ENCODE results near the gene PARD6A. TPM values are rescaled to one million over a fixed set of nuclear protein-coding genes. Genes with fewer than 3 reads are reported as not detected.

Gene PARD6A
- total RNA-seq, 1 experiment from 2014 or later = 10.8 TPM

DNA sequence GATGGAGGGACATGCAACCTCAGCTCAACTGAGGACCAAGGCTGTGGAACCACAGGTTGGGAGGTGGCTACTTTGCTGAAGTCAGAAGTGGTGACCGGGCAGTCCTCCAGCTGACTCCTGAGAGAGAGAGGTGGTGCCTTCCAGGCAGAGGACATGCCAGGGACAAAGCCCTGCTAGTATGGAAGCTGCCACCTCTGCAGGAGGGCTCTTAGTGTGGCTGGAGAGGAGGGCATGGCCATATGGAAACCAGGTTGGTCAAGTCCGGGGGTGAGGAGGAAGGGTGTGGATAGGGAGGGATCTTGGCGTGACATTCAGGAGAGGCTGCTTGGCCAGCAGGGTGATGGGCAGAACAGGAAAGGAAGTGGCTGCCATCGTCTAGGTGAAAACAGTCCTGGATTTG lies 11.5 kb downstream of the PARD6A start:
- no peaks in the 10 kb centered on the region for H3K9me3 ChIP-seq (ENCODE audit: control insufficient read depth, low read depth, low read length)
- H3K4ac ChIP-seq (ENCODE audit: low read depth, low read length) = no peak overlapping the region
- no peak overlapping the region for H2BK20ac ChIP-seq (ENCODE audit: low read depth, low read length, poor library complexity, severe bottlenecking)
- H3K79me2 ChIP-seq (ENCODE audit: insufficient read depth, low read length) = no peaks in the 10 kb centered on the region
- H3K14ac ChIP-seq (ENCODE audit: insufficient read depth, low read length) = no peak overlapping the region
- H2BK15ac ChIP-seq (ENCODE audit: low read depth, low read length) = no peak overlapping the region
- no peak overlapping the region for H2BK12ac ChIP-seq (ENCODE audit: insufficient read length, low read depth, low read length)
- WGBS (ENCODE audit: extremely low coverage, insufficient read length, low lambda C conversion rate) = no CpG with 5 or more reads among the region's 4 CpGs
- H3K27ac ChIP-seq (ENCODE audit: insufficient read length, low read depth, low read length) = no peak overlapping the region
- peaks cover 2 to 4% of the 10 kb centered on the region in 2 experiments; a peak in 1 of 4 replicates for H3K4me1 Mint-ChIP-seq
- no peaks in the 10 kb centered on the region for H3K27me3 Mint-ChIP-seq (ENCODE audit: low read depth)
- H3K23me2 ChIP-seq (ENCODE audit: insufficient read length, low read depth, low read length, poor library complexity, severe bottlenecking) = no peaks in the 10 kb centered on the region
- H3K36me3 Mint-ChIP-seq (ENCODE audit: insufficient read depth in 1 of 3, low read depth in 3 of 3) = peaks cover 0 to 4% (median 2%) of the 10 kb centered on the region in 3 experiments; a peak in 3 of 7 replicates
- peak overlapping the region in 1 of 3 experiments; percentile 1; a peak in 2 of 7 replicates for H3K27ac Mint-ChIP-seq
- no peak for TF ChIP-seq CTCF (conservative IDR thresholded peaks at IDR 0.05)
- H3T11ph ChIP-seq (ENCODE audit: low read length) = no peak overlapping the region
- H4K20me1 ChIP-seq (ENCODE audit: control insufficient read depth, insufficient read depth, insufficient read length) = peaks cover 3% of the 10 kb centered on the region
- no peaks in the 10 kb centered on the region for H3K4me1 ChIP-seq (ENCODE audit: insufficient read depth, low read length)
- H3K4me3 Mint-ChIP-seq = no peak overlapping the region; a peak in 1 of 5 replicates
- no peak overlapping the region for H2BK120ac ChIP-seq (ENCODE audit: low read depth, low read length, poor library complexity, severe bottlenecking)
- no peak overlapping the region for H3K9ac ChIP-seq (ENCODE audit: extremely low read depth, insufficient read length, low read length)
- H2AFZ ChIP-seq (ENCODE audit: low read length) = no peak overlapping the region
- no peaks in the 10 kb centered on the region for H3K9me3 Mint-ChIP-seq
- H2AK5ac ChIP-seq (ENCODE audit: insufficient read length, low read length) = no peak overlapping the region
- H3K56ac ChIP-seq (ENCODE audit: insufficient read length, low read depth, low read length) = no peak overlapping the region
- H3K79me1 ChIP-seq (ENCODE audit: insufficient read depth, low read depth, low read length, poor library complexity, severe bottlenecking) = no peaks in the 10 kb centered on the region
- no peak overlapping the region for H3K23ac ChIP-seq (ENCODE audit: insufficient read length, low read depth, low read length)
- H3K18ac ChIP-seq (ENCODE audit: insufficient read length, low read depth, low read length) = no peak overlapping the region
- H3K27me3 ChIP-seq (ENCODE audit: insufficient read depth, low read length) = no peaks in the 10 kb centered on the region
- no peak overlapping the region for H2BK5ac ChIP-seq (ENCODE audit: insufficient read length, low read length)
- H4K5ac ChIP-seq (ENCODE audit: insufficient read length, low read depth, low read length) = no peak overlapping the region
- no peak overlapping the region for H4K8ac ChIP-seq (replicated peaks; ENCODE audit: insufficient read length, low read depth, low read length)
- H3K4me2 ChIP-seq (ENCODE audit: insufficient read depth, insufficient read length, low read length) = no peak overlapping the region
- no peak for DNase-seq
- H4K91ac ChIP-seq (ENCODE audit: insufficient read length, low read depth, low read length) = no peak overlapping the region
